Left hindlimb (tissue), 1 donor: ENCODE results near the gene SRSF4.

ENCODE experiments used
- DNase-seq: peaks from one replicate; pipeline ENCODE4 v3.0.0-alpha.2; 2018

SRSF4 gene

GRCh38 chr1:29200906-29201594, 19.4 kb upstream of the SRSF4 start:
- no peak for DNase-seq

GRCh38 chr1:29197993-29198392, 16.3 kb upstream of the SRSF4 start:
- DNase-seq: no peak

- DNase-seq: no peak
Measured at GRCh38 chr1:29197590-29197924, 15.9 kb upstream of the SRSF4 start.

GRCh38 chr1:29196863-29197589, 15.3 kb upstream of the SRSF4 start:
- DNase-seq: no peak

GRCh38 chr1:29195881-29196291, 14.2 kb upstream of the SRSF4 start:
- DNase-seq: no peak

- no peak for DNase-seq
Measured at GRCh38 chr1:29193879-29194455, 12.3 kb upstream of the SRSF4 start.

- no peak for DNase-seq
Measured at GRCh38 chr1:29190718-29191117, 9.0 kb upstream of the SRSF4 start.

GRCh38 chr1:29186707-29187106, 5.0 kb upstream of the SRSF4 start:
- DNase-seq: no peak

- no peak for DNase-seq
Measured at GRCh38 chr1:29186252-29186651, 4.6 kb upstream of the SRSF4 start.

- DNase-seq: no peak
Measured at GRCh38 chr1:29183287-29183686, 1.6 kb upstream of the SRSF4 start.

GRCh38 chr1:29180497-29181412, 945 bp downstream of the SRSF4 start:
- DNase-seq: no peak

GRCh38 chr1:29179641-29180184, 2.0 kb downstream of the SRSF4 start:
- no peak for DNase-seq

GRCh38 chr1:29177022-29177705, 4.5 kb downstream of the SRSF4 start:
- DNase-seq: no peak

- DNase-seq: no peak
Measured at GRCh38 chr1:29176576-29176975, 5.1 kb downstream of the SRSF4 start.

GRCh38 chr1:29172415-29172939, 9.2 kb downstream of the SRSF4 start:
- no peak for DNase-seq

GRCh38 chr1:29171521-29171920, 10.2 kb downstream of the SRSF4 start:
- DNase-seq: no peak

GRCh38 chr1:29171089-29171488, 10.6 kb downstream of the SRSF4 start:
- no peak for DNase-seq

- DNase-seq: no peak
Measured at GRCh38 chr1:29169976-29170375, 11.7 kb downstream of the SRSF4 start.

GRCh38 chr1:29167904-29168303, 13.8 kb downstream of the SRSF4 start:
- DNase-seq: no peak

GRCh38 chr1:29166291-29166878, 15.3 kb downstream of the SRSF4 start:
- DNase-seq: no peak

- DNase-seq: no peak
Measured at GRCh38 chr1:29164588-29164987, 17.1 kb downstream of the SRSF4 start.
